RWPE2 (cell line): ENCODE measurements around the gene SMIM22.

Source experiments
- ATAC-seq: fragments of 200-7000 bp; cut with Tn5 transposase; 3 replicates; pipeline ENCODE4 v1.9.1; 2021; ENCODE audit warnings: low read depth
- DNase-seq: peaks from one replicate; pipeline ENCODE4 v3.0.0-alpha.2; 2020; ENCODE audit warnings: low spot score
- H3K27ac ChIP-seq: fragments of 450-650 bp; 2 replicates; pipeline ENCODE4 v1.5.1; 2017; ENCODE audit warnings: mild to moderate bottlenecking; ENCODE audit not compliant: poor library complexity, severe bottlenecking
- H3K27me3 ChIP-seq: fragments of 250-450 bp; sonication (Bioruptor Pico); 2 replicates; pipeline ENCODE4 v1.5.1; 2021; ENCODE audit warnings: mild to moderate bottlenecking, moderate library complexity; ENCODE audit not compliant: insufficient read depth, poor library complexity, severe bottlenecking
- H3K36me3 ChIP-seq: fragments of 250-450 bp; sonication (Bioruptor Pico); 2 replicates; pipeline ENCODE4 v1.5.1; 2020; ENCODE audit warnings: low read depth, mild to moderate bottlenecking, moderate library complexity
- H3K4me1 ChIP-seq: fragments of 250-450 bp; sonication (Bioruptor Pico); 2 replicates; pipeline ENCODE4 v1.5.1; 2021; ENCODE audit warnings: mild to moderate bottlenecking, moderate library complexity; ENCODE audit not compliant: insufficient read depth, poor library complexity, severe bottlenecking
- H3K4me3 ChIP-seq: fragments of 250-450 bp; sonication (Bioruptor Pico); 2 replicates; pipeline ENCODE4 v1.5.1; 2021; ENCODE audit warnings: mild to moderate bottlenecking, moderate library complexity; ENCODE audit not compliant: severe bottlenecking
- H3K9me3 ChIP-seq: fragments of 250-450 bp; sonication (Bioruptor Pico); 2 replicates; pipeline ENCODE4 v1.5.1; 2021; ENCODE audit warnings: mild to moderate bottlenecking, moderate library complexity; ENCODE audit not compliant: severe bottlenecking
- TF ChIP-seq, protein P1 (sequence below): fragments of 450-650 bp; IDR thresholded peaks from one replicate; pipeline ENCODE4 v1.5.1; 2017; ENCODE audit warnings: mild to moderate bottlenecking, moderate library complexity; ENCODE audit not compliant: poor library complexity, severe bottlenecking

The SMIM22 gene

DNA sequence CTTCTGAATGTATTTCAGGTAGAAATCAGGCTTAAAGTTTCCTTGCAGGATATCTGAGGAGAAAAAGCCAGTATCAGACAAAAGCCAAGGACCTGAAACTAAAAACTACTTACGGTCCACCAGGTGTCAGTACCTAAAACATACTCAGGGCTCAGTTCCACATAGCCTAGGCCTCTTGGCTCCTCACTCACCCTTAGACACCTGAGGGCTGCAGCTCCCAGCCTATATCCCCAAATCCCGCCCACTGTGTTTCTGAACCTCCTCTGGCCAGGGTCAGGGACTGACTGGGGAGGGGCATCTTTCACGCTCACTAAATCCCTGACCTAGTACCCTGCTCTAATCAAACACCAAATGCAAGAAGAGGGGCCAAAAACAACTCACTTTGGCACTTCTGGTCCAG lies 16.1 kb downstream of the SMIM22 start:
- Histone ChIP-seq H3K4me1 (no peaks in the 10 kb centered on the region), H3K27ac (no peak overlapping the region), H3K36me3 (peaks cover 58% of the 10 kb centered on the region), H3K27me3 (no peaks in the 10 kb centered on the region), H3K4me3 (no peak overlapping the region), H3K9me3 (no peaks in the 10 kb centered on the region)
- ATAC-seq (no peak), DNase-seq (no peak)
- TF ChIP-seq, protein P1, sequence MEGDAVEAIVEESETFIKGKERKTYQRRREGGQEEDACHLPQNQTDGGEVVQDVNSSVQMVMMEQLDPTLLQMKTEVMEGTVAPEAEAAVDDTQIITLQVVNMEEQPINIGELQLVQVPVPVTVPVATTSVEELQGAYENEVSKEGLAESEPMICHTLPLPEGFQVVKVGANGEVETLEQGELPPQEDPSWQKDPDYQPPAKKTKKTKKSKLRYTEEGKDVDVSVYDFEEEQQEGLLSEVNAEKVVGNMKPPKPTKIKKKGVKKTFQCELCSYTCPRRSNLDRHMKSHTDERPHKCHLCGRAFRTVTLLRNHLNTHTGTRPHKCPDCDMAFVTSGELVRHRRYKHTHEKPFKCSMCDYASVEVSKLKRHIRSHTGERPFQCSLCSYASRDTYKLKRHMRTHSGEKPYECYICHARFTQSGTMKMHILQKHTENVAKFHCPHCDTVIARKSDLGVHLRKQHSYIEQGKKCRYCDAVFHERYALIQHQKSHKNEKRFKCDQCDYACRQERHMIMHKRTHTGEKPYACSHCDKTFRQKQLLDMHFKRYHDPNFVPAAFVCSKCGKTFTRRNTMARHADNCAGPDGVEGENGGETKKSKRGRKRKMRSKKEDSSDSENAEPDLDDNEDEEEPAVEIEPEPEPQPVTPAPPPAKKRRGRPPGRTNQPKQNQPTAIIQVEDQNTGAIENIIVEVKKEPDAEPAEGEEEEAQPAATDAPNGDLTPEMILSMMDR = no peak

DNA sequence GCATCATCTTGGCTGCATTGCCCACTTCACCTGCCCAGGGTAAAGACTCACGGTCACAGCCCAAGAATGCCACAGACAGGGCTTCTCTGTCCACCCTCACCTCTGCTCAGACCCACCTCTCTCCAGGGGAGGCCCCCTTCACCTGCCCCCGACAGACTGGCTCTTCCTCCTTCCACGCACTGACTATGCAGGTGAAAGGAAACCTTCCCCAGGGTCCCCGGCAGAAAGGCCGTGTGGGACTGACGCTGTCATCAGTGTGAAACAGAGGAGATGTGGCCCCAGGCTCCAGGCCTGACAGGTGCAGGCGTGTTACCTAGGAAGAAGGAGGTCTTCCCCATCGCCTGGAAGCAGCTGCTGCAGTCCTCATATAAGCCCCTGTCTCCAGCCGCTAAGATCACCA lies 16.6 kb downstream of the SMIM22 start:
- no peak for ATAC-seq
- no peaks in the 10 kb centered on the region for H3K4me1 ChIP-seq
- peaks cover 63% of the 10 kb centered on the region for H3K36me3 ChIP-seq
- H3K9me3 ChIP-seq = no peaks in the 10 kb centered on the region
- H3K27ac ChIP-seq = no peak overlapping the region
- no peak overlapping the region for H3K4me3 ChIP-seq
- TF ChIP-seq, protein P1 = no peak
- no peak for DNase-seq
- H3K27me3 ChIP-seq = no peaks in the 10 kb centered on the region

DNA sequence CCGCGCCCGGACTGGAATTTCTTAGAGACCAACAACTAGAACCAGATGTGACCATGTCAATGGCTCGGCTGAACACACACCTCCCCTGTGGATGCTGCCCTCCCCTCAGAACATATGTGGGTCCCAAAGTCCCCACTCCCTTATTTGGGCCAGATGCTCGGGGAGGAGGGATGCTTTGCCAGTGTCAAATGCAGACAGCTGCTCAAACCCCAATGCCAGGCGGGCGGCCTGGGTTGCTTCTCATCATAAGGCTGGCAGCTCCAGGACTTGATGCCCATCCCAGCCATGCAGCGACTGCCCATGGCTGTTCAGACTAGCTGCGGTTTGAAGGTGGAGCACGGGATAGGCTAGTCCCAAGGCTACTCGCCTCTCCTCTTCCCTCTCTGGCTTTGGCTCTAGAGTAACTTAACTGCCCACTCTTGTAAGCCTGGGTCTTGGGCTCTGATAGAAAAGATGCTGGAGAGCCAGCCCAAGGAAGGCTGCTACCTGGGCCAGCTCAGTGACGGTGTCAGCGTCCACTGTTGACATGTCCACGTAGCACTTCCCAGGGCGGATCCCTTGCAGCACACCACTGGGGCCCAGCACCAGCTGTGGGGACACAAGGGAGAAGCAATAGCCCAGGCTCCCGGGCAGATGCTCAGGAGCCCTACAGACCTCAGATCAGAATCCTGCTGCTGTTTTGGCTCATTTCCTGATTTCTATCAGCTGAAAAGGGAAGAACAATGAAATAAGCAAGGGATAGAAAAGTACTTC lies 18.3 kb downstream of the SMIM22 start:
- DNase-seq (no peak), ATAC-seq (no peak)
- Histone ChIP-seq H3K36me3 (peaks cover 55% of the 10 kb centered on the region), H3K27ac (no peak overlapping the region), H3K9me3 (no peaks in the 10 kb centered on the region), H3K27me3 (no peaks in the 10 kb centered on the region), H3K4me3 (no peak overlapping the region), H3K4me1 (no peaks in the 10 kb centered on the region)
- TF ChIP-seq, protein P1 = no peak

DNA sequence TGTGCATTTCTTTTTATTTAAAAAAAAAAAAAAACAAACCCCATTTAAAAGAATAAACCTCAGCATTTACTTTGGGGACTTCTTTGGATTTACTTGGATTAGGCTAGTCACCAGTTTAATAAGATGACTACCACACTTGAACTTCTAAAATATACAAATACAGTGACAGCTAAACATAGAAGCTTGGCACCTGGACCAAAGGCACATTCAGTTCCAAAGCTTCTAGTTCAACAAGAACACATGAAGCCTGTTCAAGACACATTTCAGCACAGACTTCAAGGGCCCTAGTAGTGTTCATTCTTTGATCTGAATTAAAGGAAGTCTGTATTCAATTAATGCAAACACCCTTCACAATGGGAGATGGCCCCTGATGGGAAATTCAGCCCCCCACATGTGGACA lies 18.9 kb downstream of the SMIM22 start:
- TF ChIP-seq, protein P1 = no peak
- Histone ChIP-seq H3K4me1 (no peaks in the 10 kb centered on the region), H3K27me3 (no peaks in the 10 kb centered on the region), H3K4me3 (no peak overlapping the region), H3K27ac (no peak overlapping the region), H3K9me3 (no peaks in the 10 kb centered on the region), H3K36me3 (peaks cover 55% of the 10 kb centered on the region)
- DNase-seq (no peak), ATAC-seq (no peak)

DNA sequence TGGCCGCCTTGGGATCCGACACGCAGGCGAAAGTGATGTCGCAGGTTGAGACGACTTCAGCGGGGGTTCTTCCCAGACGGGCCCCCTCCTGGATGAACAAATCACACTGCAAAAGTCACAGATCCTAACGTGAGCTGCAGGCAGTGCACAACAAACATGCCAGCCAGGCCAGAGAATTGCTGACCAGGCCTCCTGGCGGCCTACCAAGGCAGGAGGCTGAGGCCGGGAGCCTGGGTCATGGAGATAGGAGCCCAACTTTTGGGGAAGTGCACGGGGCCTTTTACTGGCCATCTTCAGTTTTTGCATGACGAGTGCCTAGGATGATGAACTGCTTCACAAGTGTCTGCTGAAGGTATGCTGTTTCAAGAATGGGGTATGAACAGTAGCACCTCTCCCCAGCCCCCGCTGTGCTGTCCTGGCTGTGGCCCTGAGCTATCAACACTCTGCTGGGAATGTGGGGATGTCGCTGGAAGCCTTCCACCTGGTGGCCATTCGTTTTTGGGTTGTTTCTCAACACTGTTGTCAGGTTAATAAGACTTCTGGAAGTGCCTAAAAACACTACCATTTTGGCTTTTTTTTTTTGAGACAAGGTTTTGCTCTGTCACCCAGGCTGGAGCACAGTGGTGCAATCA lies 19.5 kb downstream of the SMIM22 start:
- Histone ChIP-seq H3K9me3 (no peaks in the 10 kb centered on the region), H3K27ac (no peak overlapping the region), H3K27me3 (no peaks in the 10 kb centered on the region), H3K36me3 (peaks cover 53% of the 10 kb centered on the region), H3K4me1 (no peaks in the 10 kb centered on the region), H3K4me3 (no peak overlapping the region)
- TF ChIP-seq, protein P1 = no peak
- DNase-seq (no peak), ATAC-seq (no peak)
